Measurements from ENCODE around the gene EEF1A2. TPM values are rescaled to one million over a fixed set of nuclear protein-coding genes. Genes with fewer than 3 reads are reported as not detected.

EEF1A2 gene
- total RNA-seq, 1 donor from 2014 or later = 0.54 TPM

GRCh38 chr20:63466250-63466825 lies 32.5 kb downstream of the EEF1A2 start:
- Histone ChIP-seq H3K4me3 (no peak overlapping the region), H3K36me3 (no peaks in the 10 kb centered on the region), H3K9ac (no peak overlapping the region), H3K9me3 (ENCODE audit: low read depth) (no peaks in the 10 kb centered on the region), H3K27me3 (no peaks in the 10 kb centered on the region), H2AFZ (replicated peaks) (no peak overlapping the region), H3K4me1 (peaks cover 26% of the 10 kb centered on the region), H4K20me1 (ENCODE audit: low read depth) (peaks cover 93% of the 10 kb centered on the region), H3F3A (ENCODE audit: low read depth) (no peaks in the 10 kb centered on the region), H3K27ac (no peak overlapping the region), H3K4me2 (no peak overlapping the region), H3K79me2 (ENCODE audit: low read depth) (peaks cover 82% of the 10 kb centered on the region)
- no peak overlapping the region for H3K4me3 Mint-ChIP-seq
- H3K27me3 Mint-ChIP-seq (ENCODE audit: insufficient read depth, low read depth) = no peaks in the 10 kb centered on the region
- no peak overlapping the region for H3K27ac Mint-ChIP-seq
- H3K4me1 Mint-ChIP-seq = peaks cover 51% of the 10 kb centered on the region
- TF ChIP-seq EZH2phosphoT487 (IDR thresholded peaks at IDR 0.05) (no peak), EZH2 (IDR thresholded peaks at IDR 0.05) (no peak), CTCF (IDR thresholded peaks at IDR 0.05) (no peak)
- no peak for DNase-seq (ENCODE audit: low spot score)
- H3K9me3 Mint-ChIP-seq = no peaks in the 10 kb centered on the region
- H3K36me3 Mint-ChIP-seq = no peaks in the 10 kb centered on the region

- no peaks in the 10 kb centered on the region for H3K9me3 ChIP-seq (ENCODE audit: low read depth)
- peaks cover 99% of the 10 kb centered on the region for H4K20me1 ChIP-seq (ENCODE audit: low read depth)
- H3F3A ChIP-seq (ENCODE audit: low read depth) = no peaks in the 10 kb centered on the region
- Mint-ChIP-seq H3K9me3 (no peaks in the 10 kb centered on the region), H3K4me1 (peaks cover 57% of the 10 kb centered on the region), H3K4me3 (peak overlapping the region; percentile 15), H3K36me3 (no peaks in the 10 kb centered on the region), H3K27ac (peak overlapping the region; percentile 88), H3K27me3 (ENCODE audit: insufficient read depth, low read depth) (no peaks in the 10 kb centered on the region)
- H3K27me3 ChIP-seq = no peaks in the 10 kb centered on the region
- no peak overlapping the region for H2AFZ ChIP-seq (replicated peaks)
- H3K79me2 ChIP-seq (ENCODE audit: low read depth) = peaks cover 81% of the 10 kb centered on the region
- H3K36me3 ChIP-seq = no peaks in the 10 kb centered on the region
- DNase-seq (ENCODE audit: low spot score) = no peak
- no peak overlapping the region for H3K9ac ChIP-seq
- peaks cover 20% of the 10 kb centered on the region for H3K4me1 ChIP-seq
- H3K4me3 ChIP-seq = no peak overlapping the region
- TF ChIP-seq EZH2phosphoT487 (IDR thresholded peaks at IDR 0.05) (no peak), CTCF (IDR thresholded peaks at IDR 0.05) (no peak)
- H3K4me2 ChIP-seq = no peak overlapping the region
- no peak overlapping the region for H3K27ac ChIP-seq
These were observed 33.3 kb downstream of the EEF1A2 start for GRCh38 chr20:63465380-63466249.

- H3K4me2 ChIP-seq = no peak overlapping the region
- Mint-ChIP-seq H3K27ac (peak overlapping the region; percentile 44), H3K4me1 (peaks cover 51% of the 10 kb centered on the region), H3K4me3 (no peak overlapping the region), H3K27me3 (ENCODE audit: insufficient read depth, low read depth) (peaks cover 2% of the 10 kb centered on the region), H3K36me3 (no peaks in the 10 kb centered on the region), H3K9me3 (no peaks in the 10 kb centered on the region)
- no peak overlapping the region for H2AFZ ChIP-seq (replicated peaks)
- DNase-seq (ENCODE audit: low spot score) = no peak
- no peak overlapping the region for H3K27ac ChIP-seq
- H3K4me1 ChIP-seq = peaks cover 16% of the 10 kb centered on the region
- no peaks in the 10 kb centered on the region for H3F3A ChIP-seq (ENCODE audit: low read depth)
- no peaks in the 10 kb centered on the region for H3K36me3 ChIP-seq
- H3K79me2 ChIP-seq (ENCODE audit: low read depth) = peaks cover 72% of the 10 kb centered on the region
- H3K4me3 ChIP-seq = no peak overlapping the region
- no peak overlapping the region for H3K9ac ChIP-seq
- peaks cover 99% of the 10 kb centered on the region for H4K20me1 ChIP-seq (ENCODE audit: low read depth)
- no peak for TF ChIP-seq CTCF (IDR thresholded peaks at IDR 0.05)
- no peak for TF ChIP-seq EZH2 (IDR thresholded peaks at IDR 0.05)
- TF ChIP-seq EZH2phosphoT487 (IDR thresholded peaks at IDR 0.05) = no peak
- H3K27me3 ChIP-seq = no peaks in the 10 kb centered on the region
- H3K9me3 ChIP-seq (ENCODE audit: low read depth) = no peaks in the 10 kb centered on the region
These were observed 34.6 kb downstream of the EEF1A2 start for GRCh38 chr20:63464289-63464635.
